Panc1 (cell line): ENCODE measurements around the gene CBX8.

ENCODE experiments used
- POLR2AphosphoS5 ChIP-seq: IDR thresholded peaks from 2 replicates; pipeline ENCODE4 v1.6.1; 2012; ENCODE audit warnings: mild to moderate bottlenecking, low read depth, low read length, moderate library complexity
- TF ChIP-seq, protein P1 (sequence below): fragments of 450-650 bp; IDR thresholded peaks from 2 replicates; pipeline ENCODE4 v1.5.1; 2017; ENCODE audit warnings: mild to moderate bottlenecking

DNA sequence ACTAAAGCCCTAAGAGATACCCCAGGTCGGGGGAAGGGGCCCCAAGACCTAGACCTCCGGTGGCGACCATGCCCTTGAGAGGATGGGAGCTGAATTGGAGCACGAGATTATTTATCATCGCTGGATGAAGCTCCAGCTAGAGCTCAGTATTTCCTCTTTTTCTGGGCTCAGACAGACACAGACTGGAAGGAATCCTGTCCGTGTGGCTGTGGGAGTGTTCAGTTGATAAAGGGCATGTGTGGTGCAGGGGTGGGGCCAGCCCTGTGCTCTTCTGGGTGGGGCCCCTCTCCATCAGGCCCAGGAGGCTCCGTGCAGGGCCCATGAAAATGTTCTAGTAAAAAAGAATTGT is 48.7 kb upstream of the CBX8 start:
- TF ChIP-seq, protein P1, sequence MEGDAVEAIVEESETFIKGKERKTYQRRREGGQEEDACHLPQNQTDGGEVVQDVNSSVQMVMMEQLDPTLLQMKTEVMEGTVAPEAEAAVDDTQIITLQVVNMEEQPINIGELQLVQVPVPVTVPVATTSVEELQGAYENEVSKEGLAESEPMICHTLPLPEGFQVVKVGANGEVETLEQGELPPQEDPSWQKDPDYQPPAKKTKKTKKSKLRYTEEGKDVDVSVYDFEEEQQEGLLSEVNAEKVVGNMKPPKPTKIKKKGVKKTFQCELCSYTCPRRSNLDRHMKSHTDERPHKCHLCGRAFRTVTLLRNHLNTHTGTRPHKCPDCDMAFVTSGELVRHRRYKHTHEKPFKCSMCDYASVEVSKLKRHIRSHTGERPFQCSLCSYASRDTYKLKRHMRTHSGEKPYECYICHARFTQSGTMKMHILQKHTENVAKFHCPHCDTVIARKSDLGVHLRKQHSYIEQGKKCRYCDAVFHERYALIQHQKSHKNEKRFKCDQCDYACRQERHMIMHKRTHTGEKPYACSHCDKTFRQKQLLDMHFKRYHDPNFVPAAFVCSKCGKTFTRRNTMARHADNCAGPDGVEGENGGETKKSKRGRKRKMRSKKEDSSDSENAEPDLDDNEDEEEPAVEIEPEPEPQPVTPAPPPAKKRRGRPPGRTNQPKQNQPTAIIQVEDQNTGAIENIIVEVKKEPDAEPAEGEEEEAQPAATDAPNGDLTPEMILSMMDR: no peak
- TF ChIP-seq POLR2AphosphoS5: no peak
